H9 (cell line): ENCODE data around the gene CACNA1A. TPM values are rescaled to one million over a fixed set of nuclear protein-coding genes. Genes with fewer than 3 reads are reported as not detected.

Source experiments
- DNase-seq: peaks from one replicate; pipeline ENCODE4 v3.0.0-alpha.2; 2017
- H2AFZ ChIP-seq: one replicate; pipeline ENCODE4 v1.6.1; 2013; ENCODE audit warnings: mild to moderate bottlenecking, low read length, control low read depth, moderate library complexity
- H2AK5ac ChIP-seq: 2 replicates; pipeline ENCODE4 v1.6.1; 2013; ENCODE audit warnings: low read length, control low read depth, mixed read lengths; ENCODE audit not compliant: insufficient read length
- H2BK120ac ChIP-seq: one replicate; pipeline ENCODE4 v1.6.1; 2013; ENCODE audit warnings: low read depth, mild to moderate bottlenecking, low read length, control low read depth, inconsistent platforms; ENCODE audit not compliant: poor library complexity, severe bottlenecking
- H2BK12ac ChIP-seq: 2 replicates; pipeline ENCODE4 v1.6.1; 2013; ENCODE audit warnings: low read length, control low read depth, mixed read lengths, low read depth; ENCODE audit not compliant: insufficient read length
- H2BK15ac ChIP-seq: 2 replicates; pipeline ENCODE4 v1.6.1; 2013; ENCODE audit warnings: low read depth, low read length, control low read depth
- H2BK20ac ChIP-seq: one replicate; pipeline ENCODE4 v1.6.1; 2013; ENCODE audit warnings: low read depth, mild to moderate bottlenecking, low read length, control low read depth, inconsistent platforms; ENCODE audit not compliant: poor library complexity, severe bottlenecking
- H2BK5ac ChIP-seq: 2 replicates; pipeline ENCODE4 v1.6.1; 2013; ENCODE audit warnings: low read length, control low read depth, mixed read lengths; ENCODE audit not compliant: insufficient read length
- H3K14ac ChIP-seq: 2 replicates; pipeline ENCODE4 v1.6.1; 2013; ENCODE audit warnings: low read length, control low read depth; ENCODE audit not compliant: insufficient read depth
- H3K18ac ChIP-seq: 2 replicates; pipeline ENCODE4 v1.6.1; 2013; ENCODE audit warnings: low read depth, mild to moderate bottlenecking, mixed read lengths, low read length, control low read depth; ENCODE audit not compliant: insufficient read length
- H3K23ac ChIP-seq: 2 replicates; pipeline ENCODE4 v1.6.1; 2013; ENCODE audit warnings: low read length, control low read depth, mixed read lengths, low read depth; ENCODE audit not compliant: insufficient read length
- H3K23me2 ChIP-seq: 2 replicates; pipeline ENCODE4 v1.6.1; 2013; ENCODE audit warnings: low read depth, mild to moderate bottlenecking, mixed read lengths, low read length, control low read depth; ENCODE audit not compliant: insufficient read length, poor library complexity, severe bottlenecking
- H3K27ac ChIP-seq: 2 replicates; pipeline ENCODE4 v1.5.1; 2013; ENCODE audit warnings: low read length, control low read depth, mixed read lengths, low read depth; ENCODE audit not compliant: insufficient read length
- H3K27me3 ChIP-seq: 2 replicates; pipeline ENCODE4 v1.6.1; 2013; ENCODE audit warnings: low read length, control low read depth, inconsistent platforms; ENCODE audit not compliant: insufficient read depth
- H3K4ac ChIP-seq: 2 replicates; pipeline ENCODE4 v1.6.1; 2013; ENCODE audit warnings: low read depth, mild to moderate bottlenecking, control low read depth, inconsistent platforms, low read length, moderate library complexity
- H3K4me1 ChIP-seq: 2 replicates; pipeline ENCODE4 v1.6.1; 2013; ENCODE audit warnings: low read length, control low read depth, inconsistent platforms; ENCODE audit not compliant: insufficient read depth
- H3K4me2 ChIP-seq: 2 replicates; pipeline ENCODE4 v1.6.1; 2013; ENCODE audit warnings: low read length, control low read depth, mixed read lengths; ENCODE audit not compliant: insufficient read length, insufficient read depth
- H3K56ac ChIP-seq: 2 replicates; pipeline ENCODE4 v1.6.1; 2013; ENCODE audit warnings: low read depth, mild to moderate bottlenecking, mixed read lengths, low read length, control low read depth; ENCODE audit not compliant: insufficient read length
- H3K79me1 ChIP-seq: 2 replicates; pipeline ENCODE4 v1.6.1; 2013; ENCODE audit warnings: low read depth, mild to moderate bottlenecking, moderate library complexity, low read length, control low read depth, inconsistent platforms; ENCODE audit not compliant: insufficient read depth, poor library complexity, severe bottlenecking
- H3K79me2 ChIP-seq: 2 replicates; pipeline ENCODE4 v1.6.1; 2013; ENCODE audit warnings: low read length, control low read depth, inconsistent platforms; ENCODE audit not compliant: insufficient read depth
- H3K9ac ChIP-seq: 2 replicates; pipeline ENCODE4 v1.6.1; 2013; ENCODE audit warnings: low read length, control low read depth, mixed read lengths; ENCODE audit not compliant: insufficient read length; ENCODE audit errors: extremely low read depth
- H3K9me3 ChIP-seq: one replicate; pipeline ENCODE4 v1.6.1; 2013; ENCODE audit warnings: low read depth, low read length, inconsistent platforms; ENCODE audit not compliant: control insufficient read depth
- H3T11ph ChIP-seq: one replicate; pipeline ENCODE4 v1.6.1; 2013; ENCODE audit warnings: mild to moderate bottlenecking, low read length, control low read depth, inconsistent platforms
- H4K20me1 ChIP-seq: one replicate; pipeline ENCODE4 v1.6.1; 2013; ENCODE audit not compliant: control insufficient read depth, insufficient read length, insufficient read depth
- H4K5ac ChIP-seq: 2 replicates; pipeline ENCODE4 v1.6.1; 2013; ENCODE audit warnings: low read depth, mild to moderate bottlenecking, mixed read lengths, low read length, control low read depth; ENCODE audit not compliant: insufficient read length
- H4K8ac ChIP-seq: replicated peaks from 2 replicates; pipeline ENCODE4 v1.6.1; 2013; ENCODE audit warnings: low read length, control low read depth, mixed read lengths, low read depth; ENCODE audit not compliant: insufficient read length
- H4K91ac ChIP-seq: 2 replicates; pipeline ENCODE4 v1.6.1; 2013; ENCODE audit warnings: low read depth, mild to moderate bottlenecking, moderate library complexity, mixed read lengths, low read length, control low read depth; ENCODE audit not compliant: insufficient read length
- H3K27ac Mint-ChIP-seq, 3 experiments: 2 replicates in 2 of 3; 3 replicates in 1 of 3; pipeline ENCODE4 v1.8.0; 2020 to 2021; ENCODE audit warnings: mixed read lengths in 3 of 3, mild to moderate bottlenecking in 1 of 3, moderate library complexity in 1 of 3
- H3K27me3 Mint-ChIP-seq: 2 replicates; pipeline ENCODE4 v1.8.0; 2021; ENCODE audit warnings: low read depth, mild to moderate bottlenecking, moderate library complexity, mixed read lengths
- H3K36me3 Mint-ChIP-seq, 3 experiments: 2 replicates in 2 of 3; 3 replicates in 1 of 3; pipeline ENCODE4 v1.8.0; 2020 to 2021; ENCODE audit warnings: low read depth in 3 of 3, mixed read lengths in 3 of 3; ENCODE audit not compliant: insufficient read depth in 1 of 3
- H3K4me1 Mint-ChIP-seq, 2 experiments: 2 replicates each; pipeline ENCODE4 v1.8.0; 2020; ENCODE audit warnings: mixed read lengths in 2 of 2
- H3K4me3 Mint-ChIP-seq, 2 experiments: 2 replicates in 1 of 2; 3 replicates in 1 of 2; pipeline ENCODE4 v1.8.0; 2020 to 2021; ENCODE audit warnings: mild to moderate bottlenecking in 2 of 2, mixed read lengths in 2 of 2, moderate library complexity in 1 of 2
- H3K9me3 Mint-ChIP-seq, 2 experiments: 2 replicates in 1 of 2; 3 replicates in 1 of 2; pipeline ENCODE4 v1.8.0; 2020; ENCODE audit warnings: mild to moderate bottlenecking in 2 of 2, mixed read lengths in 2 of 2, moderate library complexity in 1 of 2
- total RNA-seq: library from RNA; stranded (reverse); gene quantifications from 2 replicates; pipeline ENCODE4 v1.2.1, GENCODE V29; 2021
- TF ChIP-seq, protein P1 (sequence below): fragments of 200-600 bp; sonication (generic); conservative IDR thresholded peaks from 3 replicates; pipeline ENCODE4 v1.8.0; 2021; ENCODE audit warnings: antibody characterized with exemption, mild to moderate bottlenecking

Gene CACNA1A
- total RNA-seq, 1 experiment from 2014 or later: 8.0 TPM

DNA sequence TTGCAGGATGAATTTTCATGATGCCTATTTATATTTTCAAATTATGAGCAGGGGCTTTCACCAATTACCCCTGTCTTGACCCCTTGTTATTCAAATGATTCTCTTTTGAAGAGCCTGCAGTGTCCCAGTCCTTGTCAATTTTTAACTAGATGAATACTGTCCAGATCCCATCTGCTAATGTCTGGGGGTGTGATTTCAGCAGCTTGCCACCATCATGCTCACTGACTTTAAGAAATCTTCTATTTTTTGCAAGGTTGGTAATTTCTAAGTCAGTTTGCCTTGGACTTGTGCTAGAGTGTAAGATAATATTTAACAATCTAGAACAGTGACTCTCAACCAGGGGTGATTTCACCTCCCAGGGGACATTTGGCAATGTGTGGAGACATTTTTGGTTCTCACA is 106.0 kb downstream of the CACNA1A start:
- H4K5ac ChIP-seq: no peak overlapping the region
- H3K23me2 ChIP-seq: no peaks in the 10 kb centered on the region
- H3K27ac ChIP-seq: no peak overlapping the region
- no peak overlapping the region for H2BK15ac ChIP-seq
- H2BK120ac ChIP-seq: no peak overlapping the region
- H4K20me1 ChIP-seq: no peaks in the 10 kb centered on the region
- H3K23ac ChIP-seq: no peak overlapping the region
- no peak overlapping the region for H2BK20ac ChIP-seq
- H3K27me3 Mint-ChIP-seq: peaks cover 8% of the 10 kb centered on the region
- no peak overlapping the region for H3K27ac Mint-ChIP-seq
- peaks cover 0 to 6% of the 10 kb centered on the region in 2 experiments; a peak in 1 of 5 replicates for H3K9me3 Mint-ChIP-seq
- H4K8ac ChIP-seq: no peak overlapping the region
- H3K4me1 Mint-ChIP-seq: peaks cover 7 to 15% of the 10 kb centered on the region in 2 experiments; a peak in 3 of 4 replicates
- H3K18ac ChIP-seq: no peak overlapping the region
- no peak overlapping the region for H2BK5ac ChIP-seq
- peaks cover 7% of the 10 kb centered on the region for H3K4me1 ChIP-seq
- H2AK5ac ChIP-seq: no peak overlapping the region
- H2AFZ ChIP-seq: no peak overlapping the region
- peaks cover 0 to 6% (median 0%) of the 10 kb centered on the region in 3 experiments; a peak in 2 of 7 replicates for H3K36me3 Mint-ChIP-seq
- H3K79me2 ChIP-seq: no peaks in the 10 kb centered on the region
- no peak overlapping the region for H3K4ac ChIP-seq
- no peaks in the 10 kb centered on the region for H3K27me3 ChIP-seq
- no peak for DNase-seq
- H3K4me3 Mint-ChIP-seq: no peak overlapping the region
- H2BK12ac ChIP-seq: no peak overlapping the region
- H3K14ac ChIP-seq: no peak overlapping the region; the same call in 1 of the 2 replicates
- H4K91ac ChIP-seq: no peak overlapping the region
- no peak overlapping the region for H3K56ac ChIP-seq
- no peak overlapping the region for H3T11ph ChIP-seq
- H3K9me3 ChIP-seq: no peaks in the 10 kb centered on the region
- H3K9ac ChIP-seq: no peak overlapping the region
- H3K79me1 ChIP-seq: no peaks in the 10 kb centered on the region
- H3K4me2 ChIP-seq: no peak overlapping the region
- TF ChIP-seq, protein P1, sequence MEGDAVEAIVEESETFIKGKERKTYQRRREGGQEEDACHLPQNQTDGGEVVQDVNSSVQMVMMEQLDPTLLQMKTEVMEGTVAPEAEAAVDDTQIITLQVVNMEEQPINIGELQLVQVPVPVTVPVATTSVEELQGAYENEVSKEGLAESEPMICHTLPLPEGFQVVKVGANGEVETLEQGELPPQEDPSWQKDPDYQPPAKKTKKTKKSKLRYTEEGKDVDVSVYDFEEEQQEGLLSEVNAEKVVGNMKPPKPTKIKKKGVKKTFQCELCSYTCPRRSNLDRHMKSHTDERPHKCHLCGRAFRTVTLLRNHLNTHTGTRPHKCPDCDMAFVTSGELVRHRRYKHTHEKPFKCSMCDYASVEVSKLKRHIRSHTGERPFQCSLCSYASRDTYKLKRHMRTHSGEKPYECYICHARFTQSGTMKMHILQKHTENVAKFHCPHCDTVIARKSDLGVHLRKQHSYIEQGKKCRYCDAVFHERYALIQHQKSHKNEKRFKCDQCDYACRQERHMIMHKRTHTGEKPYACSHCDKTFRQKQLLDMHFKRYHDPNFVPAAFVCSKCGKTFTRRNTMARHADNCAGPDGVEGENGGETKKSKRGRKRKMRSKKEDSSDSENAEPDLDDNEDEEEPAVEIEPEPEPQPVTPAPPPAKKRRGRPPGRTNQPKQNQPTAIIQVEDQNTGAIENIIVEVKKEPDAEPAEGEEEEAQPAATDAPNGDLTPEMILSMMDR: no peak
